Stimulated activated CD8-positive, alpha-beta memory T cell treated with anti-CD3 and anti-CD28 coated beads, Interleukin-7, amount 100 ng/mL, for 48 hours (primary cell): ENCODE data around the gene MRFAP1L1.
"Not testable (repeated sequence)": the region's sequence is repeated elsewhere in the genome, so short reads cannot be mapped to it uniquely, and the experiment has no call there.

Experiments
- DNase-seq, 2 donors: peaks; one replicate each; pipeline ENCODE4 v3.0.0-alpha.2; 2020; ENCODE audit warnings: low read depth in 1 of 2; ENCODE audit errors: extremely low read depth in 1 of 2

Gene MRFAP1L1

GRCh38 chr4:6709230-6710114 is at the start of gene MRFAP1L1:
MRFAP1L1 (minus strand) TSS chr4:6709865; CDS start chr4:6709629, 236 bp downstream.
- DNase-seq, result peak; percentile 86 to 94

GRCh38 chr4:6758728-6759127 is 49.1 kb upstream of the MRFAP1L1 start:
- no peak for DNase-seq

- DNase-seq, result not testable (repeated sequence)
Measured at GRCh38 chr4:6756345-6756744, 46.7 kb upstream of the MRFAP1L1 start.

- no peak for DNase-seq
Measured at GRCh38 chr4:6755088-6755753, 45.6 kb upstream of the MRFAP1L1 start.

GRCh38 chr4:6754481-6755087 is 44.9 kb upstream of the MRFAP1L1 start:
- DNase-seq, result no peak

GRCh38 chr4:6753891-6754290 is 44.2 kb upstream of the MRFAP1L1 start:
- no peak for DNase-seq

- no peak for DNase-seq
Measured at GRCh38 chr4:6753103-6753560, 43.5 kb upstream of the MRFAP1L1 start.

- no peak for DNase-seq
Measured at GRCh38 chr4:6752486-6752829, 42.8 kb upstream of the MRFAP1L1 start.

- DNase-seq, result no peak
Measured at GRCh38 chr4:6751611-6752485, 42.2 kb upstream of the MRFAP1L1 start.

- no peak for DNase-seq
Measured at GRCh38 chr4:6750286-6751221, 40.9 kb upstream of the MRFAP1L1 start.

GRCh38 chr4:6749340-6750171 is 39.9 kb upstream of the MRFAP1L1 start:
- no peak for DNase-seq

- no peak for DNase-seq
Measured at GRCh38 chr4:6748286-6748685, 38.6 kb upstream of the MRFAP1L1 start.

GRCh38 chr4:6747294-6748051 is 37.8 kb upstream of the MRFAP1L1 start:
- DNase-seq, result no peak

GRCh38 chr4:6746721-6747293 is 37.1 kb upstream of the MRFAP1L1 start:
- DNase-seq, result no peak

GRCh38 chr4:6742989-6743388 is 33.3 kb upstream of the MRFAP1L1 start:
- DNase-seq, result no peak

GRCh38 chr4:6742507-6742906 is 32.8 kb upstream of the MRFAP1L1 start:
- DNase-seq, result no peak

- DNase-seq, result no peak
Measured at GRCh38 chr4:6740347-6740746, 30.7 kb upstream of the MRFAP1L1 start.

- DNase-seq, result no peak
Measured at GRCh38 chr4:6739920-6740319, 30.3 kb upstream of the MRFAP1L1 start.
